ENCODE data around the gene ZNF804B.

DNA sequence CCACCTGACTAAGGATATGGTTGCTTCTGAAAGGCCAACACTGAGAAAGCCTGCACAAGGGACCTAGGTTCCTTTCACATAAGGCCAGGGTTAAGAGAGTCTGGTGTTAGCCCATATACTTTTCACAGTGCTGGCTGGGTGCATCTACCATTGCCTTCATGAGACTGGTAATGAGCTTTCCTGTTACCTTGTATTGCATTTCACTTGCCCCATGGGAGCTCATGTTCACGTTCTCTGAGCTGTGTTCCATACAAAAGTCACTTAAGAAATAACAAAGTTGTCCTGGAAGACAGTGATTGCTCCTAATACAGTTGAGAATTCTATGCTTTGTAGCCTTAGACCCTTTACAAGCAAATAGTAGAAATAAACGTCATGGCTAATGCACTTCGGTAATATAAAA is 373.9 kb downstream of the ZNF804B start:
- TF ChIP-seq ARNTL (CRISPR knock-in tag; IDR thresholded peaks at IDR 0.05; ENCODE audit: borderline replicate concordance, low read depth) = no peak
- no peak for TF ChIP-seq ISL1 (CRISPR knock-in tag; IDR thresholded peaks at IDR 0.05)
- no peak for TF ChIP-seq ZNF8 (CRISPR knock-in tag; IDR thresholded peaks at IDR 0.05)

All from SK-N-SH treated with all-trans-retinoic acid at 6 μM for 48 hours (cell line).